Sigmoid colon (tissue), 7 donors: Measurements from ENCODE around the gene ARPP21. TPM values are rescaled to one million over a fixed set of nuclear protein-coding genes. Genes with fewer than 3 reads are reported as not detected.

Experiments used
- DNase-seq: peaks from one replicate; pipeline ENCODE4 v3.0.0-alpha.2; 2019
- H3K27ac ChIP-seq, 4 donors: fragments of 200-600 bp; sonication (generic); one replicate each; pipeline ENCODE4 v1.5.1; 2016 to 2019; ENCODE audit warnings: mild to moderate bottlenecking in 1 of 4
- H3K27me3 ChIP-seq, 3 donors: fragments of 200-600 bp; sonication (generic); one replicate each; pipeline ENCODE4 v1.5.1; 2019; ENCODE audit warnings: mild to moderate bottlenecking in 1 of 3
- H3K36me3 ChIP-seq, 4 donors: fragments of 200-600 bp; sonication (generic); one replicate each; pipeline ENCODE4 v1.5.1; 2016 to 2019
- H3K4me1 ChIP-seq, 4 donors: fragments of 200-600 bp; sonication (generic); one replicate each; pipeline ENCODE4 v1.5.1; 2017 to 2019
- H3K4me3 ChIP-seq, 4 donors: fragments of 200-600 bp; sonication (generic); one replicate each; pipeline ENCODE4 v1.5.1; 2017 to 2019; ENCODE audit warnings: mild to moderate bottlenecking in 2 of 4, moderate library complexity in 1 of 4
- H3K9me3 ChIP-seq, 4 donors: fragments of 200-600 bp in 3 of 4; sonication (generic) in 3 of 4; one replicate each; pipeline versions ENCODE4 v1.5.1 to v1.6.1; 2013 to 2019
- EP300 ChIP-seq, 4 donors: sonication (generic); formaldehyde crosslinking; IDR thresholded peaks; one replicate each; pipeline ENCODE4 v1.6.1; 2017; ENCODE audit warnings: antibody characterized with exemption in 4 of 4
- POLR2A ChIP-seq, 2 donors: fragments of 450-650 bp; IDR thresholded peaks; one replicate each; pipeline ENCODE4 v1.6.1; 2016; ENCODE audit warnings: antibody characterized with exemption in 2 of 2, mild to moderate bottlenecking in 2 of 2, moderate library complexity in 2 of 2
- POLR2AphosphoS5 ChIP-seq, 4 donors: sonication (generic); formaldehyde crosslinking; IDR thresholded peaks; one replicate each; pipeline ENCODE4 v1.6.1; 2017; ENCODE audit warnings: antibody characterized with exemption in 4 of 4
- WGBS, 2 donors: extraction: QIAGEN DNeasy Blood & Tissue Kit; methylation state at CpG; one replicate each; pipeline ENCODE4 v1.1.7; 2013; 5-methylcytosine and 5-hydroxymethylcytosine counted together
- intact Hi-C: fragments of 100-400 bp; cut with DNase I; formaldehyde crosslinking; loops from one replicate; pipeline ENCODE4 v1.15.1; 2023
- polyA plus RNA-seq, 3 donors: library from polyadenylated mRNA; stranded (reverse); fragments of 200-250 nt; gene quantifications; one replicate each; pipeline ENCODE4 v1.2.3, GENCODE V29; 2013
- total RNA-seq, 4 donors: library from RNA; depleted of rRNA; stranded (reverse); fragments of >200 nt; gene quantifications; one replicate each; pipeline ENCODE4 v1.1.0, GENCODE V29; 2016
- TF ChIP-seq, protein P1 (sequence below), 4 experiments: fragments of 450-650 bp in 3 of 4; fragments of 200-600 bp in 1 of 4; IDR thresholded peaks; one replicate each; pipeline ENCODE4 v1.5.1; 2016 to 2019; ENCODE audit warnings: antibody characterized with exemption in 4 of 4, mild to moderate bottlenecking in 3 of 4, moderate library complexity in 2 of 4
- donor health status: healthy with polysubstance abuse.
- donor health status: Bipolar disorder and iron deficiency.
- donor health status: healthy.

ARPP21 gene
- total and polyA plus RNA-seq, 7 donors = 0.51 to 1.9 (median 1.1) TPM; not detected in 2

DNA sequence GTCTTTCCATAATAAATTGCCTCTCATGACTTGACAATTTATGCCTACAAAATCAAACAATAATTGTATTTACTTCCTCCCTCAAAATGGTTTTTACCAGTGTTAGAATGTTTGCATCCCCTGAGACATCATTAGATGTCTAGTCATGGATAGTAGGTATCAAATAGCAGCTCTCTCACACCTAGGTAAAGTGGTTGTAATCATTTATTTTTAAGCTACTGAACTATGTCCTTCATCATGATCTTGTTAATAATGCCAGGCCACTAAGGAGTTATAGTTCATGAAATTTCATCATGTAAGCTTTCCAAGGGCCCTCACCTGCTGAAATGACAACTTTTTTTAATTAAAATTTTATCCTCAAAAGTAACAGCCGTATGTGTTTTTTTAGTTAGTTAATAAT is 134.1 kb downstream of the ARPP21 start:
- no peaks in the 10 kb centered on the region for H3K36me3 ChIP-seq
- intact Hi-C loops = no loop called here
- H3K4me3 ChIP-seq = no peak overlapping the region
- TF ChIP-seq EP300 (IDR thresholded peaks at IDR 0.05) (no peak), POLR2A (IDR thresholded peaks at IDR 0.05) (no peak), POLR2AphosphoS5 (IDR thresholded peaks at IDR 0.05) (no peak)
- TF ChIP-seq, protein P1, sequence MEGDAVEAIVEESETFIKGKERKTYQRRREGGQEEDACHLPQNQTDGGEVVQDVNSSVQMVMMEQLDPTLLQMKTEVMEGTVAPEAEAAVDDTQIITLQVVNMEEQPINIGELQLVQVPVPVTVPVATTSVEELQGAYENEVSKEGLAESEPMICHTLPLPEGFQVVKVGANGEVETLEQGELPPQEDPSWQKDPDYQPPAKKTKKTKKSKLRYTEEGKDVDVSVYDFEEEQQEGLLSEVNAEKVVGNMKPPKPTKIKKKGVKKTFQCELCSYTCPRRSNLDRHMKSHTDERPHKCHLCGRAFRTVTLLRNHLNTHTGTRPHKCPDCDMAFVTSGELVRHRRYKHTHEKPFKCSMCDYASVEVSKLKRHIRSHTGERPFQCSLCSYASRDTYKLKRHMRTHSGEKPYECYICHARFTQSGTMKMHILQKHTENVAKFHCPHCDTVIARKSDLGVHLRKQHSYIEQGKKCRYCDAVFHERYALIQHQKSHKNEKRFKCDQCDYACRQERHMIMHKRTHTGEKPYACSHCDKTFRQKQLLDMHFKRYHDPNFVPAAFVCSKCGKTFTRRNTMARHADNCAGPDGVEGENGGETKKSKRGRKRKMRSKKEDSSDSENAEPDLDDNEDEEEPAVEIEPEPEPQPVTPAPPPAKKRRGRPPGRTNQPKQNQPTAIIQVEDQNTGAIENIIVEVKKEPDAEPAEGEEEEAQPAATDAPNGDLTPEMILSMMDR (IDR thresholded peaks at IDR 0.05) = no peak
- WGBS, 2 donors = 73 to 91% methylated on average over 1 of the region's 1 CpG
- H3K27me3 ChIP-seq = no peaks in the 10 kb centered on the region
- no peak overlapping the region for H3K27ac ChIP-seq
- no peaks in the 10 kb centered on the region for H3K9me3 ChIP-seq
- DNase-seq = no peak
- H3K4me1 ChIP-seq = no peaks in the 10 kb centered on the region

DNA sequence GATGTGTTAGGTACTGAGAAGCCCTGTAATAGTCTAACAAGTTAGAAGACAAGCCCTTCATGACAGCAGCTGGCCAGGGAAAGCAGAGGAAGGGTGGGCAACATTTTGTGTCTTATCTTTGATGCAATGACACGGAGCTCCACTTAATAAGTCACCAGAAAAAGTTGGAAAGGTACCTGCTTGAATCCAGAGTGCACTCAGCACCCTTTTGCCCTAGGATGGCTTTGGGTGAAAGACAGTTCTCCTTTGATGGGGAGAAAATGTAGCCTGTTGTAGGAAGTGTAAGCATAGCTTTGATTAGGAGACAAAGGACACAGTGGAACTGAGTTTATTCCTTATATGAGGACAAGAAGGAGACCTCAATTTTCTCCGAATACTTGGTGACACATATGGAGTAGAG is 137.0 kb downstream of the ARPP21 start:
- Histone ChIP-seq H3K36me3 (no peaks in the 10 kb centered on the region), H3K27me3 (no peaks in the 10 kb centered on the region), H3K4me3 (no peak overlapping the region), H3K27ac (no peak overlapping the region), H3K9me3 (no peaks in the 10 kb centered on the region), H3K4me1 (no peaks in the 10 kb centered on the region)
- TF ChIP-seq POLR2A (IDR thresholded peaks at IDR 0.05) (no peak), EP300 (IDR thresholded peaks at IDR 0.05) (no peak), POLR2AphosphoS5 (IDR thresholded peaks at IDR 0.05) (no peak)
- TF ChIP-seq, protein P1 (IDR thresholded peaks at IDR 0.05) = no peak
- WGBS, 2 donors = 65 to 79% methylated on average over 2 of the region's 2 CpGs
- no peak for DNase-seq
- intact Hi-C loops = no loop called here

DNA sequence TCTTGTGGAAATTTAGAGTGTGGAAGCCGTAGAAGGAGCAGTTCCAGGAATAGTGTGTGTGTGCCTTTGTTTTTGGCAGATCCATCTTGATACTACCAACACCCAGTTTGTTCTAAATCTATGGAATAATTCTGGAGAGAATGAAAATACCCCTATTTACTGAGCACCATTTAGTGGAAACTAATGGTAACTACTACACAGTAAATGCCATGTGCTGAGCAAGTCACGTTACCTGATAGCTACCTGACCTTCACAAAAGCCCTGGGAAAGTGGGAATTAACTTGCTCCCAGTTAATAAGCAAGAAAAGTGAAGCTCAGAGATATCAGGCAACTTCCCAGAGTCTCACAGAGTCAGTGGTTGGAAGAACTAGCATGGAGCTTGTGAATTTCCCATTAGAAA is 137.7 kb downstream of the ARPP21 start:
- Histone ChIP-seq H3K9me3 (no peaks in the 10 kb centered on the region), H3K36me3 (no peaks in the 10 kb centered on the region), H3K4me3 (no peak overlapping the region), H3K27ac (no peak overlapping the region), H3K4me1 (no peaks in the 10 kb centered on the region), H3K27me3 (no peaks in the 10 kb centered on the region)
- DNase-seq = no peak
- no peak for TF ChIP-seq EP300 (IDR thresholded peaks at IDR 0.05)
- intact Hi-C loops = no loop called here
- WGBS, 2 donors = 65 to 74% methylated on average over 2 of the region's 2 CpGs

DNA sequence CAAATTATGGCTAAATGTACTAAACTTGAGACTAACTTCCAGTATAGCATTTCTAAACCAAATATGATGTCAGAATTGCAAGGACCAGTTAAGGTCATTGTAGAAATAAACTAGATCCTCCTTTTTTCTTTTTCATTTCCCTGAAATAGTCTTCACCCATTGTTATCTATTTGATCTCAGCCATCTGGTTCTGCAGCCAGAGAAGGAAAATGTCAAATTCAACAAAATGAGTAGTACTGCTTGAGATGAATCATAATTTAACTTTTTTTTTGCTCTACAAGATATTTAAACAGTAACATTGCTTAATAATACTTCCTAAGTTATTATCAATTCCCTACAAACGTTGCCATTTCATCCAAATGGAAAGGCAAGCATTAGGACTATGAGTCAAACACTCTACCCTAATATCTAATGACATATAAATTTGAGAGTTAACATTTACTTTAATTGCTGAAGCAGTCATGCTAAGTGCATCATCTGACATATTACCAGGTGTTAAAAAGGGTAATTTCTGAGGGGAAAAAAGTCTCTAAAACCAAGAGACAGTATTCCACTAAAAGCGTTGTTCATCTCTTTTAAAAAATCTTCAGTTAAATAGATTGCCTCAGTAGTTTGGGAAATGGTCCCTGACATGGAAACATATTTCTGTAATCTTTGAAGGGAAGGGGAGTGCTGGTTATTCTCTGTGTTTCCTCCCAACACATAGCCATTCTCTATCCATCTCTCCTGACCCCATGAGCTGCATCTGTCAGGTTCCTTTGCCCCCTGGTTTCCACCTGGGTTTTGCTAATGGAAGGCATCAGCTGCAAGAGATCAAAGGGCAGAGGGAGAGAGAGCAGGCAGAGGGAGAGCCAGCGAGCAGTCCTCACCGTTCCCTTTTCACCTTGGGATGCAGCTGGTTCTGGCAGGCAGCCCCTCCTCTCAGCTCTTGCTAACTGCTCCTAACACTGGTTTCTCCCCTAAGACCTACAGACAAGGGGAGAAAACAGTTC is 138.5 kb downstream of the ARPP21 start:
- no peaks in the 10 kb centered on the region for H3K36me3 ChIP-seq
- DNase-seq = no peak
- TF ChIP-seq EP300 (IDR thresholded peaks at IDR 0.05) = no peak
- TF ChIP-seq, protein P1 (IDR thresholded peaks at IDR 0.05) = no peak
- TF ChIP-seq POLR2AphosphoS5 (IDR thresholded peaks at IDR 0.05) = no peak
- no peak for TF ChIP-seq POLR2A (IDR thresholded peaks at IDR 0.05)
- H3K4me3 ChIP-seq = no peak overlapping the region
- intact Hi-C loops = no loop called here
- no peak overlapping the region for H3K27ac ChIP-seq
- H3K4me1 ChIP-seq = no peaks in the 10 kb centered on the region
- 44 to 62% methylated on average over 4 of the region's 4 CpGs for WGBS, 2 donors
- H3K9me3 ChIP-seq = no peaks in the 10 kb centered on the region
- no peaks in the 10 kb centered on the region for H3K27me3 ChIP-seq

DNA sequence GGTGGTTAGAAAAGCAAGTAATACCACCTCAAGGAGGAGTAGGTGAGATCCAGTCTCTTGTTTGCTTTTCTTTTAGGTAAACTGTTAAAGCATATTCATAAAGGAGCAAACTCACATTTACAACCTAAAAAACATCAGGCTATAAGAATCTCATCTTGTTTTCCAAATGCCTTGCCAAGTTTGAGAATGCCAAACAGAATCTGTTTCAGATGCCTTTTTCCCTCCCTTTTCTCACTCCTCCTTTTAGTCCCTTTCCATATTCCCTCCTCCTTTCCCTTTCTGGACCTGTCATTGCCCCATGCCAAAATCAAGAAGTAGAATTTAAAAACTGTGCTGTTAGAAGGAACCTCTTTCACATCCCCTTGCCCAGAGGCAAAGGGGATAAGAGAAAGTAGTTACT is 140.3 kb downstream of the ARPP21 start:
- H3K27me3 ChIP-seq = no peaks in the 10 kb centered on the region
- H3K4me3 ChIP-seq = no peak overlapping the region
- intact Hi-C loops = no loop called here
- H3K36me3 ChIP-seq = no peaks in the 10 kb centered on the region
- no peak for TF ChIP-seq POLR2AphosphoS5 (IDR thresholded peaks at IDR 0.05)
- no peak for TF ChIP-seq POLR2A (IDR thresholded peaks at IDR 0.05)
- TF ChIP-seq, protein P1 (IDR thresholded peaks at IDR 0.05) = no peak
- TF ChIP-seq EP300 (IDR thresholded peaks at IDR 0.05) = no peak
- no peak for DNase-seq
- no peaks in the 10 kb centered on the region for H3K9me3 ChIP-seq
- H3K4me1 ChIP-seq = no peaks in the 10 kb centered on the region
- no peak overlapping the region for H3K27ac ChIP-seq
